OCI-LY1 (cell line): ENCODE results near the gene MCOLN1.

Experiments used
- H2AFZ ChIP-seq: fragments of 200-600 bp; sonication (generic), shearing (Covaris generic); 2 replicates; pipeline ENCODE4 v1.6.0; 2014; ENCODE audit warnings: antibody characterized with exemption, mild to moderate bottlenecking, low read length
- H3F3A ChIP-seq: fragments of 200-600 bp; sonication (generic), shearing (Covaris generic); 2 replicates; pipeline ENCODE4 v1.6.0; 2014; ENCODE audit warnings: mild to moderate bottlenecking, antibody characterized with exemption, low read length, moderate library complexity; ENCODE audit not compliant: insufficient read depth
- H3K27ac ChIP-seq: fragments of 200-600 bp; sonication (generic); 2 replicates; pipeline ENCODE4 v1.5.1; 2014; ENCODE audit warnings: low read length, mixed run types, mild to moderate bottlenecking, low read depth; ENCODE audit not compliant: poor library complexity, severe bottlenecking
- H3K27me3 ChIP-seq: fragments of 200-600 bp; sonication (generic); 2 replicates; pipeline ENCODE4 v1.6.0; 2014; ENCODE audit warnings: antibody characterized with exemption, mild to moderate bottlenecking, low read length, moderate library complexity; ENCODE audit not compliant: insufficient read depth
- H3K36me3 ChIP-seq: fragments of 200-600 bp; sonication (generic); 2 replicates; pipeline ENCODE4 v1.6.1; 2014; ENCODE audit warnings: mild to moderate bottlenecking, antibody characterized with exemption, low read length, moderate library complexity, mixed read lengths; ENCODE audit not compliant: insufficient read depth
- H3K4me1 ChIP-seq: fragments of 200-600 bp; sonication (generic); 2 replicates; pipeline ENCODE4 v1.5.1; 2014; ENCODE audit warnings: mild to moderate bottlenecking, low read length, moderate library complexity; ENCODE audit not compliant: insufficient read depth, severe bottlenecking
- H3K4me2 ChIP-seq: fragments of 200-600 bp; sonication (generic), shearing (Covaris generic); 2 replicates; pipeline ENCODE4 v1.6.1; 2014; ENCODE audit warnings: low read length
- H3K4me3 ChIP-seq: fragments of 200-600 bp; sonication (generic); 2 replicates; pipeline ENCODE4 v1.5.1; 2014; ENCODE audit warnings: low read length, low read depth, mild to moderate bottlenecking, mixed read lengths; ENCODE audit not compliant: poor library complexity, severe bottlenecking
- H3K79me2 ChIP-seq: fragments of 200-600 bp; shearing (Covaris generic); 2 replicates; pipeline ENCODE4 v1.6.1; 2016; ENCODE audit warnings: mixed run types, low read length, mixed read lengths; ENCODE audit not compliant: insufficient read depth
- H3K9ac ChIP-seq: fragments of 200-600 bp; sonication (generic), shearing (Covaris generic); 2 replicates; pipeline ENCODE4 v1.6.1; 2014; ENCODE audit warnings: mild to moderate bottlenecking, low read length, mixed read lengths
- H3K9me2 ChIP-seq: fragments of 200-600 bp; sonication (generic), shearing (Covaris generic); 2 replicates; pipeline ENCODE4 v1.6.1; 2014; ENCODE audit warnings: low read depth, mild to moderate bottlenecking, low read length, mixed read lengths
- H3K9me3 ChIP-seq: fragments of 200-600 bp; shearing (Covaris generic); 2 replicates; pipeline ENCODE4 v1.6.1; 2014; ENCODE audit warnings: low read length, mixed read lengths
- H4K20me1 ChIP-seq: fragments of 200-600 bp; sonication (generic), shearing (Covaris generic); 2 replicates; pipeline ENCODE4 v1.6.0; 2016; ENCODE audit warnings: mild to moderate bottlenecking, low read length; ENCODE audit not compliant: insufficient read depth
- EZH2 ChIP-seq: fragments of 200-600 bp; sonication (generic), shearing (Covaris generic); IDR thresholded peaks from 2 replicates; pipeline ENCODE4 v1.8.0; 2017; ENCODE audit warnings: borderline replicate concordance, mixed run types, mild to moderate bottlenecking, antibody characterized with exemption, low read length, moderate library complexity, mixed read lengths
- TF ChIP-seq, protein P1 (sequence below): fragments of 200-600 bp; sonication (generic), shearing (Covaris generic); IDR thresholded peaks from 2 replicates; pipeline ENCODE4 v1.5.1; 2017; ENCODE audit warnings: mild to moderate bottlenecking, antibody characterized with exemption, low read length, moderate library complexity, mixed read lengths

The MCOLN1 gene

GRCh38 chr19:7513809-7514642, 8.4 kb upstream of the MCOLN1 start:
- no peak overlapping the region for H2AFZ ChIP-seq
- no peaks in the 10 kb centered on the region for H3K9me3 ChIP-seq
- no peak overlapping the region for H3K27ac ChIP-seq
- peaks cover 14% of the 10 kb centered on the region; the same call in 1 of the 2 replicates for H3K27me3 ChIP-seq
- no peaks in the 10 kb centered on the region for H4K20me1 ChIP-seq
- H3K79me2 ChIP-seq = no peaks in the 10 kb centered on the region
- no peaks in the 10 kb centered on the region for H3K36me3 ChIP-seq
- no peak overlapping the region for H3K4me3 ChIP-seq
- H3K4me2 ChIP-seq = no peak overlapping the region
- no peaks in the 10 kb centered on the region for H3K4me1 ChIP-seq
- H3F3A ChIP-seq = no peaks in the 10 kb centered on the region
- no peak overlapping the region for H3K9ac ChIP-seq
- TF ChIP-seq, protein P1, sequence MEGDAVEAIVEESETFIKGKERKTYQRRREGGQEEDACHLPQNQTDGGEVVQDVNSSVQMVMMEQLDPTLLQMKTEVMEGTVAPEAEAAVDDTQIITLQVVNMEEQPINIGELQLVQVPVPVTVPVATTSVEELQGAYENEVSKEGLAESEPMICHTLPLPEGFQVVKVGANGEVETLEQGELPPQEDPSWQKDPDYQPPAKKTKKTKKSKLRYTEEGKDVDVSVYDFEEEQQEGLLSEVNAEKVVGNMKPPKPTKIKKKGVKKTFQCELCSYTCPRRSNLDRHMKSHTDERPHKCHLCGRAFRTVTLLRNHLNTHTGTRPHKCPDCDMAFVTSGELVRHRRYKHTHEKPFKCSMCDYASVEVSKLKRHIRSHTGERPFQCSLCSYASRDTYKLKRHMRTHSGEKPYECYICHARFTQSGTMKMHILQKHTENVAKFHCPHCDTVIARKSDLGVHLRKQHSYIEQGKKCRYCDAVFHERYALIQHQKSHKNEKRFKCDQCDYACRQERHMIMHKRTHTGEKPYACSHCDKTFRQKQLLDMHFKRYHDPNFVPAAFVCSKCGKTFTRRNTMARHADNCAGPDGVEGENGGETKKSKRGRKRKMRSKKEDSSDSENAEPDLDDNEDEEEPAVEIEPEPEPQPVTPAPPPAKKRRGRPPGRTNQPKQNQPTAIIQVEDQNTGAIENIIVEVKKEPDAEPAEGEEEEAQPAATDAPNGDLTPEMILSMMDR = no peak
- TF ChIP-seq EZH2 = no peak
- no peaks in the 10 kb centered on the region for H3K9me2 ChIP-seq

GRCh38 chr19:7515110-7515644, 7.2 kb upstream of the MCOLN1 start:
- H3K4me3 ChIP-seq = no peak overlapping the region
- H3K4me1 ChIP-seq = no peaks in the 10 kb centered on the region
- no peaks in the 10 kb centered on the region for H3K9me2 ChIP-seq
- peaks cover 14% of the 10 kb centered on the region; the same call in 1 of the 2 replicates for H3K27me3 ChIP-seq
- H3K9me3 ChIP-seq = no peaks in the 10 kb centered on the region
- H2AFZ ChIP-seq = no peak overlapping the region
- no peak overlapping the region; the same call in 1 of the 2 replicates for H3K9ac ChIP-seq
- no peaks in the 10 kb centered on the region for H3K36me3 ChIP-seq
- no peaks in the 10 kb centered on the region for H3K79me2 ChIP-seq
- H3F3A ChIP-seq = no peaks in the 10 kb centered on the region
- peak overlapping the region; percentile 46; the same call in 1 of the 2 replicates for H3K4me2 ChIP-seq
- H3K27ac ChIP-seq = no peak overlapping the region
- TF ChIP-seq, protein P1 = no peak
- no peak for TF ChIP-seq EZH2
- H4K20me1 ChIP-seq = no peaks in the 10 kb centered on the region

GRCh38 chr19:7515645-7516151, 6.7 kb upstream of the MCOLN1 start, which contains the start of gene ZNF358:
Gene ZNF358, plus strand, starts transcription at chr19:7516103. Its CDS starts 3,140 bp downstream, at chr19:7519243.
- Histone ChIP-seq H2AFZ (no peak within 1 kb of the TSS), H3K9ac (no peak within 1 kb of the TSS; the same call in 1 of the 2 replicates), H3K4me2 (peak within 1 kb of the TSS; percentile 46), H3K9me3 (no peaks in the 10 kb centered on the region), H3F3A (no peaks in the 10 kb centered on the region), H3K4me1 (no peaks in the 10 kb centered on the region), H3K9me2 (no peaks in the 10 kb centered on the region), H3K4me3 (peak within 1 kb of the TSS; percentile 29), H3K27me3 (peaks cover 14% of the 10 kb centered on the region; the same call in 1 of the 2 replicates), H3K36me3 (no peaks in the 10 kb centered on the region), H3K27ac (no peak within 1 kb of the TSS), H4K20me1 (no peaks in the 10 kb centered on the region), H3K79me2 (no peaks in the 10 kb centered on the region)
- TF ChIP-seq, protein P1 = no peak
- TF ChIP-seq EZH2 = no peak
